ENCODE results near the gene TEDC2.
A peak's percentile ranks its signal among the peaks of the same experiment; 100 is the strongest.
"Not testable (repeated sequence)": the region's sequence is repeated elsewhere in the genome, so short reads cannot be mapped to it uniquely, and the experiment has no call there.

TEDC2 gene

GRCh38 chr16:2459647-2460390 is at the start of gene TEDC2:
TEDC2 (plus strand) TSS chr16:2460109; CDS start chr16:2460145, 36 bp downstream.
- peak; percentile 96 for DNase-seq

- no peak for DNase-seq
Measured at GRCh38 chr16:2415085-2415484, 44.8 kb upstream of the TEDC2 start.

- no peak for DNase-seq
Measured at GRCh38 chr16:2420035-2420434, 39.9 kb upstream of the TEDC2 start.

- no peak for DNase-seq
Measured at GRCh38 chr16:2422123-2422867, 37.6 kb upstream of the TEDC2 start.

- no peak for DNase-seq
Measured at GRCh38 chr16:2424061-2425007, 35.6 kb upstream of the TEDC2 start.

- no peak for DNase-seq
Measured at GRCh38 chr16:2425008-2425518, 34.8 kb upstream of the TEDC2 start.

- no peak for DNase-seq
Measured at GRCh38 chr16:2425825-2426430, 34.0 kb upstream of the TEDC2 start.

- no peak for DNase-seq
Measured at GRCh38 chr16:2426941-2427361, 33.0 kb upstream of the TEDC2 start.

- no peak for DNase-seq
Measured at GRCh38 chr16:2427526-2427925, 32.4 kb upstream of the TEDC2 start.

- peak; percentile 72 for DNase-seq
Measured at GRCh38 chr16:2428051-2428783, 31.7 kb upstream of the TEDC2 start.

GRCh38 chr16:2428784-2429033 is 31.2 kb upstream of the TEDC2 start:
- no peak for DNase-seq

GRCh38 chr16:2429034-2429770 is 30.7 kb upstream of the TEDC2 start, which contains the start of gene CCNF:
CCNF (plus strand) TSS chr16:2429447; CDS start chr16:2429482, 35 bp downstream.
- peak; percentile 99 for DNase-seq

- DNase-seq, result no peak
Measured at GRCh38 chr16:2429771-2430663, 29.9 kb upstream of the TEDC2 start.

GRCh38 chr16:2432286-2432685 is 27.6 kb upstream of the TEDC2 start:
- DNase-seq, result no peak

GRCh38 chr16:2432801-2433505 is 27.0 kb upstream of the TEDC2 start:
- no peak for DNase-seq

GRCh38 chr16:2435236-2435635 is 24.7 kb upstream of the TEDC2 start:
- DNase-seq, result not testable (repeated sequence)

GRCh38 chr16:2436110-2436509 is 23.8 kb upstream of the TEDC2 start:
- DNase-seq, result no peak

- no peak for DNase-seq
Measured at GRCh38 chr16:2437032-2437790, 22.7 kb upstream of the TEDC2 start.

- no peak for DNase-seq
Measured at GRCh38 chr16:2438121-2438520, 21.8 kb upstream of the TEDC2 start.

Data from left hindlimb (tissue), 1 donor.